ENCODE results near the gene EID1.

Gene EID1

DNA sequence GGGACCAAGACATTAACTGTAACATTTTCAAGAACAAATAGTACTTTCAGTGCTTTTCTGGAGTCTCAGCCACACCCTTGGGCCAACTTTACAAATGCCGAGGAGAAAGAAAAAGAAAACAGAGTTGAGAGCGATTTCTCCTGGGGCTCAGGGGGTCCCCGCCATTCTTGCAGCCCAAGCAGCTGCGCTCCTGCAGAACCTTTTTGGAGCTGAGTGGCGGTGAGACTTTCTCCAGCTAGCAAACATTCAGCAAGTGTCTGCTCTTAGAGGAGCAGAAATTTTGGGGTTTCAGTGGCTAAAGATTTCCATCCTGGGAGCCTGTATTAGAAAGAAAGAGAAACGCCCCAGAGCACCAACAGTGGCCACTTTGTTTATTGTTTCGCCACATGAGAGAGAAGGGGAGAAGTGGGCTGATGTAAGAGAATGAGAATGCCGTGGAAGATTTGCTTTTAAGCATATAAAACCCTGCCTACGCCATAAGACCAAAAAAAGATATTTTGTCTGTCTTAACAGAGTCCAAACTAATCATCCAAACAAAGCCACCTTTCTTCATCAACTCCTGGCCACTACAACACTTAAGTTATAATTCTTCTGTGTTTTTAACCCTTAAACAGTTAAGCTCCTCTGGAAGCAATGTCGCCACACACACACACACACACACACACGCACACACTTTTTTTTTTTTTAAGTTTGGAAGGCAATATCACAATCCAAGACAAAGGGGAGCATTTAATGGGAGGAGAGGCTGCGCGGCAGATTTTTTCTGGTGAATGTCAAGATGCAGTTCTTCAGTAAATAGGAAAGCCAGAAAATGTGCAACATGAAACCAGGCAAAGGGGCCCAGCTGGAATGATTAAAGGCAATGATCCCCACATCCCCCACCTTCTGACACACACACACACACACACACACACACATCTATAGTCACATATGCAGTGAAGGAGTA, 19.2 kb downstream of the EID1 start (continued):
- TF ChIP-seq, protein P1, sequence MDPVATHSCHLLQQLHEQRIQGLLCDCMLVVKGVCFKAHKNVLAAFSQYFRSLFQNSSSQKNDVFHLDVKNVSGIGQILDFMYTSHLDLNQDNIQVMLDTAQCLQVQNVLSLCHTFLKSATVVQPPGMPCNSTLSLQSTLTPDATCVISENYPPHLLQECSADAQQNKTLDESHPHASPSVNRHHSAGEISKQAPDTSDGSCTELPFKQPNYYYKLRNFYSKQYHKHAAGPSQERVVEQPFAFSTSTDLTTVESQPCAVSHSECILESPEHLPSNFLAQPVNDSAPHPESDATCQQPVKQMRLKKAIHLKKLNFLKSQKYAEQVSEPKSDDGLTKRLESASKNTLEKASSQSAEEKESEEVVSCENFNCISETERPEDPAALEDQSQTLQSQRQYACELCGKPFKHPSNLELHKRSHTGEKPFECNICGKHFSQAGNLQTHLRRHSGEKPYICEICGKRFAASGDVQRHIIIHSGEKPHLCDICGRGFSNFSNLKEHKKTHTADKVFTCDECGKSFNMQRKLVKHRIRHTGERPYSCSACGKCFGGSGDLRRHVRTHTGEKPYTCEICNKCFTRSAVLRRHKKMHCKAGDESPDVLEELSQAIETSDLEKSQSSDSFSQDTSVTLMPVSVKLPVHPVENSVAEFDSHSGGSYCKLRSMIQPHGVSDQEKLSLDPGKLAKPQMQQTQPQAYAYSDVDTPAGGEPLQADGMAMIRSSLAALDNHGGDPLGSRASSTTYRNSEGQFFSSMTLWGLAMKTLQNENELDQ (tag by site-specific recombination; IDR thresholded peaks at IDR 0.05; ENCODE audit: low read depth), result no peak
- TF ChIP-seq, protein P2, sequence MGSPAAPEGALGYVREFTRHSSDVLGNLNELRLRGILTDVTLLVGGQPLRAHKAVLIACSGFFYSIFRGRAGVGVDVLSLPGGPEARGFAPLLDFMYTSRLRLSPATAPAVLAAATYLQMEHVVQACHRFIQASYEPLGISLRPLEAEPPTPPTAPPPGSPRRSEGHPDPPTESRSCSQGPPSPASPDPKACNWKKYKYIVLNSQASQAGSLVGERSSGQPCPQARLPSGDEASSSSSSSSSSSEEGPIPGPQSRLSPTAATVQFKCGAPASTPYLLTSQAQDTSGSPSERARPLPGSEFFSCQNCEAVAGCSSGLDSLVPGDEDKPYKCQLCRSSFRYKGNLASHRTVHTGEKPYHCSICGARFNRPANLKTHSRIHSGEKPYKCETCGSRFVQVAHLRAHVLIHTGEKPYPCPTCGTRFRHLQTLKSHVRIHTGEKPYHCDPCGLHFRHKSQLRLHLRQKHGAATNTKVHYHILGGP (tag by site-specific recombination; IDR thresholded peaks at IDR 0.05), result no peak
- TF ChIP-seq ZNF623 (tag by site-specific recombination; IDR thresholded peaks at IDR 0.05), result no peak
- TF ChIP-seq, protein P3, sequence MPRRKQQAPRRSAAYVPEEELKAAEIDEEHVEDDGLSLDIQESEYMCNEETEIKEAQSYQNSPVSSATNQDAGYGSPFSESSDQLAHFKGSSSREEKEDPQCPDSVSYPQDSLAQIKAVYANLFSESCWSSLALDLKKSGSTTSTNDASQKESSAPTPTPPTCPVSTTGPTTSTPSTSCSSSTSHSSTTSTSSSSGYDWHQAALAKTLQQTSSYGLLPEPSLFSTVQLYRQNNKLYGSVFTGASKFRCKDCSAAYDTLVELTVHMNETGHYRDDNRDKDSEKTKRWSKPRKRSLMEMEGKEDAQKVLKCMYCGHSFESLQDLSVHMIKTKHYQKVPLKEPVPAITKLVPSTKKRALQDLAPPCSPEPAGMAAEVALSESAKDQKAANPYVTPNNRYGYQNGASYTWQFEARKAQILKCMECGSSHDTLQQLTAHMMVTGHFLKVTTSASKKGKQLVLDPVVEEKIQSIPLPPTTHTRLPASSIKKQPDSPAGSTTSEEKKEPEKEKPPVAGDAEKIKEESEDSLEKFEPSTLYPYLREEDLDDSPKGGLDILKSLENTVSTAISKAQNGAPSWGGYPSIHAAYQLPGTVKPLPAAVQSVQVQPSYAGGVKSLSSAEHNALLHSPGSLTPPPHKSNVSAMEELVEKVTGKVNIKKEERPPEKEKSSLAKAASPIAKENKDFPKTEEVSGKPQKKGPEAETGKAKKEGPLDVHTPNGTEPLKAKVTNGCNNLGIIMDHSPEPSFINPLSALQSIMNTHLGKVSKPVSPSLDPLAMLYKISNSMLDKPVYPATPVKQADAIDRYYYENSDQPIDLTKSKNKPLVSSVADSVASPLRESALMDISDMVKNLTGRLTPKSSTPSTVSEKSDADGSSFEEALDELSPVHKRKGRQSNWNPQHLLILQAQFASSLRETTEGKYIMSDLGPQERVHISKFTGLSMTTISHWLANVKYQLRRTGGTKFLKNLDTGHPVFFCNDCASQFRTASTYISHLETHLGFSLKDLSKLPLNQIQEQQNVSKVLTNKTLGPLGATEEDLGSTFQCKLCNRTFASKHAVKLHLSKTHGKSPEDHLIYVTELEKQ (tag by site-specific recombination; IDR thresholded peaks at IDR 0.05; ENCODE audit: borderline replicate concordance), result no peak
- no peak for TF ChIP-seq ZNF423 (tag by site-specific recombination; IDR thresholded peaks at IDR 0.05)
- no peak for TF ChIP-seq SCRT2 (tag by site-specific recombination; IDR thresholded peaks at IDR 0.05)
- TF ChIP-seq RBAK (tag by site-specific recombination; IDR thresholded peaks at IDR 0.05), result no peak
- TF ChIP-seq ZNF266 (tag by site-specific recombination; IDR thresholded peaks at IDR 0.05; ENCODE audit: low read depth), result no peak
- TF ChIP-seq ZNF174 (tag by site-specific recombination; IDR thresholded peaks at IDR 0.05), result no peak
- no peak for TF ChIP-seq ZNF202 (tag by site-specific recombination; IDR thresholded peaks at IDR 0.05; ENCODE audit: borderline replicate concordance)
- no peak for TF ChIP-seq GLIS2 (tag by site-specific recombination; IDR thresholded peaks at IDR 0.05)
- TF ChIP-seq, protein P4, sequence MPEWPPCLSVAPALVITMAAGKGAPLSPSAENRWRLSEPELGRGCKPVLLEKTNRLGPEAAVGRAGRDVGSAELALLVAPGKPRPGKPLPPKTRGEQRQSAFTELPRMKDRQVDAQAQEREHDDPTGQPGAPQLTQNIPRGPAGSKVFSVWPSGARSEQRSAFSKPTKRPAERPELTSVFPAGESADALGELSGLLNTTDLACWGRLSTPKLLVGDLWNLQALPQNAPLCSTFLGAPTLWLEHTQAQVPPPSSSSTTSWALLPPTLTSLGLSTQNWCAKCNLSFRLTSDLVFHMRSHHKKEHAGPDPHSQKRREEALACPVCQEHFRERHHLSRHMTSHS (tag by site-specific recombination; IDR thresholded peaks at IDR 0.05), result no peak
- 0 out of 2 replicates have a peak, but pooled peaks have one; percentile 11 for TF ChIP-seq ZNF664 (tag by site-specific recombination; IDR thresholded peaks at IDR 0.05)
- TF ChIP-seq ZFP3 (tag by site-specific recombination; IDR thresholded peaks at IDR 0.05; ENCODE audit: low read depth), result no peak
- TF ChIP-seq, protein P5, sequence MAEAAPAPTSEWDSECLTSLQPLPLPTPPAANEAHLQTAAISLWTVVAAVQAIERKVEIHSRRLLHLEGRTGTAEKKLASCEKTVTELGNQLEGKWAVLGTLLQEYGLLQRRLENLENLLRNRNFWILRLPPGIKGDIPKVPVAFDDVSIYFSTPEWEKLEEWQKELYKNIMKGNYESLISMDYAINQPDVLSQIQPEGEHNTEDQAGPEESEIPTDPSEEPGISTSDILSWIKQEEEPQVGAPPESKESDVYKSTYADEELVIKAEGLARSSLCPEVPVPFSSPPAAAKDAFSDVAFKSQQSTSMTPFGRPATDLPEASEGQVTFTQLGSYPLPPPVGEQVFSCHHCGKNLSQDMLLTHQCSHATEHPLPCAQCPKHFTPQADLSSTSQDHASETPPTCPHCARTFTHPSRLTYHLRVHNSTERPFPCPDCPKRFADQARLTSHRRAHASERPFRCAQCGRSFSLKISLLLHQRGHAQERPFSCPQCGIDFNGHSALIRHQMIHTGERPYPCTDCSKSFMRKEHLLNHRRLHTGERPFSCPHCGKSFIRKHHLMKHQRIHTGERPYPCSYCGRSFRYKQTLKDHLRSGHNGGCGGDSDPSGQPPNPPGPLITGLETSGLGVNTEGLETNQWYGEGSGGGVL (tag by site-specific recombination; IDR thresholded peaks at IDR 0.05), result peak; percentile 87
- 0 out of 2 replicates have a peak, but pooled peaks have one; percentile 28 for TF ChIP-seq ZNF629 (tag by site-specific recombination; IDR thresholded peaks at IDR 0.05)
- TF ChIP-seq ZNF37A (tag by site-specific recombination; IDR thresholded peaks at IDR 0.05), result no peak
- TF ChIP-seq ZNF600 (tag by site-specific recombination; IDR thresholded peaks at IDR 0.05), result no peak
- TF ChIP-seq, protein P6, sequence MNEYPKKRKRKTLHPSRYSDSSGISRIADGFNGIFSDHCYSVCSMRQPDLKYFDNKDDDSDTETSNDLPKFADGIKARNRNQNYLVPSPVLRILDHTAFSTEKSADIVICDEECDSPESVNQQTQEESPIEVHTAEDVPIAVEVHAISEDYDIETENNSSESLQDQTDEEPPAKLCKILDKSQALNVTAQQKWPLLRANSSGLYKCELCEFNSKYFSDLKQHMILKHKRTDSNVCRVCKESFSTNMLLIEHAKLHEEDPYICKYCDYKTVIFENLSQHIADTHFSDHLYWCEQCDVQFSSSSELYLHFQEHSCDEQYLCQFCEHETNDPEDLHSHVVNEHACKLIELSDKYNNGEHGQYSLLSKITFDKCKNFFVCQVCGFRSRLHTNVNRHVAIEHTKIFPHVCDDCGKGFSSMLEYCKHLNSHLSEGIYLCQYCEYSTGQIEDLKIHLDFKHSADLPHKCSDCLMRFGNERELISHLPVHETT (tag by site-specific recombination; IDR thresholded peaks at IDR 0.05), result no peak
- TF ChIP-seq ZNF610 (tag by site-specific recombination; IDR thresholded peaks at IDR 0.05; ENCODE audit: borderline replicate concordance), result no peak
- TF ChIP-seq ZBTB17 (tag by site-specific recombination; IDR thresholded peaks at IDR 0.05), result no peak
- TF ChIP-seq ZNF121 (tag by site-specific recombination; IDR thresholded peaks at IDR 0.05), result no peak
- TF ChIP-seq ZNF211 (tag by site-specific recombination; IDR thresholded peaks at IDR 0.05; ENCODE audit: low read depth), result no peak
- no peak for TF ChIP-seq ZNF560 (tag by site-specific recombination; IDR thresholded peaks at IDR 0.05; ENCODE audit: borderline replicate concordance)
- no peak for TF ChIP-seq MEIS1 (CRISPR knock-in tag; IDR thresholded peaks at IDR 0.05; ENCODE audit: borderline replicate concordance)
- TF ChIP-seq ZNF544 (tag by site-specific recombination; IDR thresholded peaks at IDR 0.05), result no peak
- TF ChIP-seq, protein P7, sequence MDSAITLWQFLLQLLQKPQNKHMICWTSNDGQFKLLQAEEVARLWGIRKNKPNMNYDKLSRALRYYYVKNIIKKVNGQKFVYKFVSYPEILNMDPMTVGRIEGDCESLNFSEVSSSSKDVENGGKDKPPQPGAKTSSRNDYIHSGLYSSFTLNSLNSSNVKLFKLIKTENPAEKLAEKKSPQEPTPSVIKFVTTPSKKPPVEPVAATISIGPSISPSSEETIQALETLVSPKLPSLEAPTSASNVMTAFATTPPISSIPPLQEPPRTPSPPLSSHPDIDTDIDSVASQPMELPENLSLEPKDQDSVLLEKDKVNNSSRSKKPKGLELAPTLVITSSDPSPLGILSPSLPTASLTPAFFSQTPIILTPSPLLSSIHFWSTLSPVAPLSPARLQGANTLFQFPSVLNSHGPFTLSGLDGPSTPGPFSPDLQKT (IDR thresholded peaks at IDR 0.05; ENCODE audit: borderline replicate concordance, low read depth, low read length), result no peak
